ENCODE measurements around the gene RNFT2.
"Not testable (repeated sequence)": the region's sequence is repeated elsewhere in the genome, so short reads cannot be mapped to it uniquely, and the experiment has no call there.

Gene RNFT2

DNA sequence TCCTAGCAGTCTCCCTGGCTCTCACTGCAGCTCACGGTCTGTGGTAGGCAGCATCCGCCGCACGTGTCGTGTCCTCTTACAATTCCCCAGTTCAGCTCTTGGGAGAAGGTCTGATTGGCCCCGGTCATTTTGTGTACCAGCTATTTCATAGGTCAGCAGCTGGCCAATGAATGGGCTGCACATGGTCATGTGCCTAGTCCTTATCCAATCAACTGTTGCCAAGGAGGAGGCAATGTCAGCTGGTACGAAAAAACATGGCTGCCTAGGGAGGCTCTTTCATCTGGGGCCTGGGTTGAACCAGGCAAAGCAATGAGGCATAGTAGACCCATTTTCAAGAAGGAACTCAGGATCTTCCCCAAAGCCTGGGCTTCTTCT is 46.1 kb downstream of the RNFT2 start:
- peaks cover 39% of the 10 kb centered on the region for H3K36me3 ChIP-seq (ENCODE audit: control insufficient read depth, low read length)
- no peak for TF ChIP-seq EZH2phosphoT487 (IDR thresholded peaks at IDR 0.05; ENCODE audit: borderline replicate concordance, low read length)
- TF ChIP-seq, protein P1, sequence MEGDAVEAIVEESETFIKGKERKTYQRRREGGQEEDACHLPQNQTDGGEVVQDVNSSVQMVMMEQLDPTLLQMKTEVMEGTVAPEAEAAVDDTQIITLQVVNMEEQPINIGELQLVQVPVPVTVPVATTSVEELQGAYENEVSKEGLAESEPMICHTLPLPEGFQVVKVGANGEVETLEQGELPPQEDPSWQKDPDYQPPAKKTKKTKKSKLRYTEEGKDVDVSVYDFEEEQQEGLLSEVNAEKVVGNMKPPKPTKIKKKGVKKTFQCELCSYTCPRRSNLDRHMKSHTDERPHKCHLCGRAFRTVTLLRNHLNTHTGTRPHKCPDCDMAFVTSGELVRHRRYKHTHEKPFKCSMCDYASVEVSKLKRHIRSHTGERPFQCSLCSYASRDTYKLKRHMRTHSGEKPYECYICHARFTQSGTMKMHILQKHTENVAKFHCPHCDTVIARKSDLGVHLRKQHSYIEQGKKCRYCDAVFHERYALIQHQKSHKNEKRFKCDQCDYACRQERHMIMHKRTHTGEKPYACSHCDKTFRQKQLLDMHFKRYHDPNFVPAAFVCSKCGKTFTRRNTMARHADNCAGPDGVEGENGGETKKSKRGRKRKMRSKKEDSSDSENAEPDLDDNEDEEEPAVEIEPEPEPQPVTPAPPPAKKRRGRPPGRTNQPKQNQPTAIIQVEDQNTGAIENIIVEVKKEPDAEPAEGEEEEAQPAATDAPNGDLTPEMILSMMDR (IDR thresholded peaks at IDR 0.05; ENCODE audit: low read depth, low read length, poor library complexity, severe bottlenecking), result no peak

DNA sequence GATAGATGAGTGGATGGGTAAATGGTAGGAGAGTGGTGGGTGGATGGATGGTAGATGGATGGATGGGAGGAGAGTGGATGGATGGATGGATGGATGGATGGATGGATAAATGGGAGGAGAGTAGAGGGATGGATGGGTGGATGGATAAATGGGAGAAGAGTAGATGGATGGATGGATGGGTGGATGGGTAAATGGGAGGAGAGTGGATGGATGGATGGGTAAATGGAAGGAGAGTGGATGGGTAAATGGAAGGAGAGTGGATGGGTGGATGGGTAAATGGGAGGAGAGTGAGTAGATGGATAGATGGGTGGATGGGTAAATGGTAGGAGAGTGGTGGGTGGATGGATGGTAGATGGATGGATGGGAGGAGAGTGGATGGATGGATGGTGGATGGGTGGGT is 51.4 kb downstream of the RNFT2 start:
- not testable (repeated sequence) for H3K27me3 ChIP-seq (ENCODE audit: control insufficient read depth, low read length); H3K79me2 ChIP-seq (ENCODE audit: control insufficient read depth, low read length); H3K4me1 ChIP-seq (ENCODE audit: control insufficient read depth, low read length); H3K27ac ChIP-seq (ENCODE audit: low read depth, low read length); H3K4me2 ChIP-seq (ENCODE audit: low read length); H3K9me3 ChIP-seq (ENCODE audit: control insufficient read depth, insufficient read depth, low read length); H3K4me3 ChIP-seq (ENCODE audit: low read length); H3K9me2 ChIP-seq (replicated peaks; ENCODE audit: control insufficient read depth, low read length); H3F3A ChIP-seq (ENCODE audit: control insufficient read depth, insufficient read depth); H4K20me1 ChIP-seq (ENCODE audit: control insufficient read depth, insufficient read depth, low read depth, low read length)
- H3K36me3 ChIP-seq (ENCODE audit: control insufficient read depth, low read length), result peaks cover 11% of the 10 kb centered on the region; the same call in 1 of the 2 replicates

More for the DNA sequence above, 46.1 kb downstream of the RNFT2 start:
- H3K9me3 ChIP-seq (ENCODE audit: control insufficient read depth, insufficient read depth, low read length), result no peaks in the 10 kb centered on the region
- no peaks in the 10 kb centered on the region for H3F3A ChIP-seq (ENCODE audit: control insufficient read depth, insufficient read depth)
- no peak overlapping the region for H3K4me2 ChIP-seq (ENCODE audit: low read length)
- H3K27me3 ChIP-seq (ENCODE audit: control insufficient read depth, low read length), result no peaks in the 10 kb centered on the region
- H4K20me1 ChIP-seq (ENCODE audit: control insufficient read depth, insufficient read depth, low read depth, low read length), result no peaks in the 10 kb centered on the region
- H3K4me3 ChIP-seq (ENCODE audit: low read length), result no peak overlapping the region
- H3K4me1 ChIP-seq (ENCODE audit: control insufficient read depth, low read length), result no peaks in the 10 kb centered on the region
- no peaks in the 10 kb centered on the region for H3K9me2 ChIP-seq (replicated peaks; ENCODE audit: control insufficient read depth, low read length)
- no peak overlapping the region for H3K27ac ChIP-seq (ENCODE audit: low read depth, low read length)
- H3K79me2 ChIP-seq (ENCODE audit: control insufficient read depth, low read length), result no peaks in the 10 kb centered on the region

GRCh38 chr12:116790066-116790465 is 52.0 kb downstream of the RNFT2 start:
- H3K9me3 ChIP-seq (ENCODE audit: control insufficient read depth, insufficient read depth, low read length), result no peaks in the 10 kb centered on the region
- H3K27me3 ChIP-seq (ENCODE audit: control insufficient read depth, low read length), result no peaks in the 10 kb centered on the region
- peaks cover 11% of the 10 kb centered on the region for H3K4me1 ChIP-seq (ENCODE audit: control insufficient read depth, low read length)
- H3K79me2 ChIP-seq (ENCODE audit: control insufficient read depth, low read length), result no peaks in the 10 kb centered on the region
- TF ChIP-seq, protein P1 (IDR thresholded peaks at IDR 0.05; ENCODE audit: low read depth, low read length, poor library complexity, severe bottlenecking), result no peak
- no peak for TF ChIP-seq EZH2phosphoT487 (IDR thresholded peaks at IDR 0.05; ENCODE audit: borderline replicate concordance, low read length)
- H3K4me2 ChIP-seq (ENCODE audit: low read length), result no peak overlapping the region
- H3K27ac ChIP-seq (ENCODE audit: low read depth, low read length), result no peak overlapping the region
- no peaks in the 10 kb centered on the region for H3F3A ChIP-seq (ENCODE audit: control insufficient read depth, insufficient read depth)
- H4K20me1 ChIP-seq (ENCODE audit: control insufficient read depth, insufficient read depth, low read depth, low read length), result no peaks in the 10 kb centered on the region
- no peaks in the 10 kb centered on the region for H3K9me2 ChIP-seq (replicated peaks; ENCODE audit: control insufficient read depth, low read length)
- peaks cover 11% of the 10 kb centered on the region; the same call in 1 of the 2 replicates for H3K36me3 ChIP-seq (ENCODE audit: control insufficient read depth, low read length)
- no peak overlapping the region for H3K4me3 ChIP-seq (ENCODE audit: low read length)

DNA sequence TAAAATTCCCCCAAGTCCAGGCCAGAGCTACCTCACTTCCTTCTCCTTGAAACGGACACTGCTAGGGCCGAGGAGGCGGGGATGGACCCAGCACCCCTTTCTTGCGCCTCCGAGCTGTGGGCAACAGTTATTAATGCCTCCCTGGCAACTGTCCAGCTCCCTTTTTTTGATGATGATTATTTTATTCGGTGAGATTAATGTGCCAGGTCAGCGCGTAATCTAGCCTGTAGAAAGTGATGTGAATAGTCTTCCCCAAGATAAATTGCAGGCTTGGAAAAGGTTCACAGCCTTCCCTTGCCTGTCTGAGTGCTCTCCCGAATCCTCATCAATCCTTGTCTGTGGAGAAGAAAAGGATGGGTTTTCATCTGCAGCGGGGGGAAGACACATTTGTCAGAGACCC is 54.3 kb downstream of the RNFT2 start:
- Histone ChIP-seq H3K4me2 (ENCODE audit: low read length) (no peak overlapping the region), H3K9me3 (ENCODE audit: control insufficient read depth, insufficient read depth, low read length) (no peaks in the 10 kb centered on the region)

More for the DNA sequence above, 54.3 kb downstream of the RNFT2 start:
- Histone ChIP-seq H4K20me1 (ENCODE audit: control insufficient read depth, insufficient read depth, low read depth, low read length) (no peaks in the 10 kb centered on the region), H3K4me3 (ENCODE audit: low read length) (no peak overlapping the region), H3F3A (ENCODE audit: control insufficient read depth, insufficient read depth) (peaks cover 3% of the 10 kb centered on the region; the same call in 1 of the 2 replicates), H3K79me2 (ENCODE audit: control insufficient read depth, low read length) (no peaks in the 10 kb centered on the region), H3K4me1 (ENCODE audit: control insufficient read depth, low read length) (peaks cover 11% of the 10 kb centered on the region), H3K27ac (ENCODE audit: low read depth, low read length) (no peak overlapping the region), H3K36me3 (ENCODE audit: control insufficient read depth, low read length) (peaks cover 4% of the 10 kb centered on the region; the same call in 1 of the 2 replicates), H3K9me2 (replicated peaks; ENCODE audit: control insufficient read depth, low read length) (no peaks in the 10 kb centered on the region), H3K27me3 (ENCODE audit: control insufficient read depth, low read length) (no peaks in the 10 kb centered on the region)
- no peak for TF ChIP-seq EZH2phosphoT487 (IDR thresholded peaks at IDR 0.05; ENCODE audit: borderline replicate concordance, low read length)
- TF ChIP-seq, protein P1 (IDR thresholded peaks at IDR 0.05; ENCODE audit: low read depth, low read length, poor library complexity, severe bottlenecking), result no peak

All from DOHH2 (cell line).